Spleen (tissue), 7 donors: ENCODE measurements around the gene RPL15.

Experiments
- POLR2AphosphoS5 ChIP-seq, 3 donors: sonication (generic); formaldehyde crosslinking; IDR thresholded peaks; one replicate each; pipeline ENCODE4 v1.5.1; 2017; ENCODE audit warnings: antibody characterized with exemption in 3 of 3
- TF ChIP-seq, protein P1 (sequence below), 11 experiments: fragments of 200-600 bp in 7 of 11; fragments of 450-650 bp in 4 of 11; sonication (generic) in 4 of 11; IDR thresholded peaks in 8 of 11; conservative IDR thresholded peaks in 3 of 11; 1 replicate in 7 of 11; 2 replicates in 4 of 11; pipeline versions ENCODE4 v1.4.0 to v1.8.0; 2016 to 2021; ENCODE audit warnings: antibody characterized with exemption in 11 of 11, inconsistent platforms in 4 of 11, mild to moderate bottlenecking in 1 of 11
- donor health status: DM: no; HTN: no; CAD: no; lungs with moderate emphysema.
- donor health status: DM: no; HTN: no; CAD: no.
- donor health status: DM: no; HTN: no; CAD: no.

DNA sequence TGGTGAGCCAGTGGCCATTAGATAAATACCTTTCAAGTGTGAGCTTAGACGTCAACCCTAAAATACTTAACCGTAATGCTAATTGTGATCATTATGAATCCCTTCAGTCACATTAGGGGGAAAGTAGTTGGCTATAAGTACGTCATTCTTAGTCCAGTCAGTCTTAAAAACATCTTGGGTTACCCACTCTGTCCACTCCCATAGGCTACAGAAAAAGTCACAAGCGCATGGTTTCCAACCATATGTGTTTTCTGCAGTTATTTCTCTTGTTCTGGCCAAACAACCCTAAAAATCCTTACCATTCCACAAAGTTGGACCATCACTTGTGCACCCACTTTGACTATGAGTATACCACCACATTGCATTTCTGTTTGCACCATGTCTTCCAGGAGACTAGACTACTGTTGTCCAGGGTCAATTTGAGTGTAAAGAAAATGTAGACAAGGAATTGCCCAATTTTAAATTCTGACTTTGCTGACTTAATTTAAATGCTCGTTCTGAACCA is 3.3 kb downstream of the RPL15 start:
- TF ChIP-seq, protein P1, sequence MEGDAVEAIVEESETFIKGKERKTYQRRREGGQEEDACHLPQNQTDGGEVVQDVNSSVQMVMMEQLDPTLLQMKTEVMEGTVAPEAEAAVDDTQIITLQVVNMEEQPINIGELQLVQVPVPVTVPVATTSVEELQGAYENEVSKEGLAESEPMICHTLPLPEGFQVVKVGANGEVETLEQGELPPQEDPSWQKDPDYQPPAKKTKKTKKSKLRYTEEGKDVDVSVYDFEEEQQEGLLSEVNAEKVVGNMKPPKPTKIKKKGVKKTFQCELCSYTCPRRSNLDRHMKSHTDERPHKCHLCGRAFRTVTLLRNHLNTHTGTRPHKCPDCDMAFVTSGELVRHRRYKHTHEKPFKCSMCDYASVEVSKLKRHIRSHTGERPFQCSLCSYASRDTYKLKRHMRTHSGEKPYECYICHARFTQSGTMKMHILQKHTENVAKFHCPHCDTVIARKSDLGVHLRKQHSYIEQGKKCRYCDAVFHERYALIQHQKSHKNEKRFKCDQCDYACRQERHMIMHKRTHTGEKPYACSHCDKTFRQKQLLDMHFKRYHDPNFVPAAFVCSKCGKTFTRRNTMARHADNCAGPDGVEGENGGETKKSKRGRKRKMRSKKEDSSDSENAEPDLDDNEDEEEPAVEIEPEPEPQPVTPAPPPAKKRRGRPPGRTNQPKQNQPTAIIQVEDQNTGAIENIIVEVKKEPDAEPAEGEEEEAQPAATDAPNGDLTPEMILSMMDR (IDR thresholded peaks at IDR 0.05 in 8 of 11, conservative IDR thresholded peaks at IDR 0.05 in 3 of 11), result no peak
- no peak for TF ChIP-seq POLR2AphosphoS5 (IDR thresholded peaks at IDR 0.05)
